SK-N-SH treated with all-trans-retinoic acid at 6 μM for 48 hours (cell line): ENCODE measurements around the gene TKT.

Experiments used
- CREB5 ChIP-seq: fragments of 250-450 bp; sonication (Bioruptor Pico); IDR thresholded peaks from 2 replicates; pipeline ENCODE4 v1.5.1; 2020; ENCODE audit warnings: low read depth, mild to moderate bottlenecking, moderate library complexity
- GLIS3 ChIP-seq: fragments of 250-450 bp; sonication (Bioruptor Pico); IDR thresholded peaks from 2 replicates; pipeline ENCODE4 v1.5.0; 2020; ENCODE audit warnings: mild to moderate bottlenecking, moderate library complexity
- PATZ1 ChIP-seq: fragments of 250-450 bp; sonication (Bioruptor Pico); IDR thresholded peaks from 2 replicates; pipeline ENCODE4 v1.8.0; 2020; ENCODE audit warnings: mild to moderate bottlenecking, moderate library complexity, borderline replicate concordance
- RARB ChIP-seq: fragments of 250-450 bp; sonication (Bioruptor Pico); IDR thresholded peaks from 2 replicates; pipeline ENCODE4 v1.8.0; 2021; ENCODE audit warnings: mild to moderate bottlenecking, moderate library complexity
- TCF4 ChIP-seq: fragments of 250-450 bp; sonication (Bioruptor Pico); IDR thresholded peaks from 2 replicates; pipeline ENCODE4 v1.8.0; 2021; ENCODE audit warnings: mild to moderate bottlenecking, moderate library complexity, borderline replicate concordance
- ZFP30 ChIP-seq: fragments of 450-650 bp; formaldehyde crosslinking; IDR thresholded peaks from 2 replicates; pipeline ENCODE4 v1.5.0; 2022; ENCODE audit warnings: mild to moderate bottlenecking, moderate library complexity

GRCh38 chr3:53259427-53260259 lies 3.8 kb upstream of the TKT start:
- no peak for TF ChIP-seq ZFP30 (CRISPR knock-in tag)
- TF ChIP-seq RARB (CRISPR knock-in tag), result no peak
- no peak for TF ChIP-seq GLIS3 (CRISPR knock-in tag)
- TF ChIP-seq CREB5 (CRISPR knock-in tag), result no peak
- no peak for TF ChIP-seq TCF4
- no peak for TF ChIP-seq PATZ1 (CRISPR knock-in tag)
